ENCODE measurements around the gene HEXIM2. TPM values are rescaled to one million over a fixed set of nuclear protein-coding genes. Genes with fewer than 3 reads are reported as not detected.

HEXIM2 gene
- total RNA-seq, 2 donors from 2014 or later: 12.5 to 13.0 TPM

DNA sequence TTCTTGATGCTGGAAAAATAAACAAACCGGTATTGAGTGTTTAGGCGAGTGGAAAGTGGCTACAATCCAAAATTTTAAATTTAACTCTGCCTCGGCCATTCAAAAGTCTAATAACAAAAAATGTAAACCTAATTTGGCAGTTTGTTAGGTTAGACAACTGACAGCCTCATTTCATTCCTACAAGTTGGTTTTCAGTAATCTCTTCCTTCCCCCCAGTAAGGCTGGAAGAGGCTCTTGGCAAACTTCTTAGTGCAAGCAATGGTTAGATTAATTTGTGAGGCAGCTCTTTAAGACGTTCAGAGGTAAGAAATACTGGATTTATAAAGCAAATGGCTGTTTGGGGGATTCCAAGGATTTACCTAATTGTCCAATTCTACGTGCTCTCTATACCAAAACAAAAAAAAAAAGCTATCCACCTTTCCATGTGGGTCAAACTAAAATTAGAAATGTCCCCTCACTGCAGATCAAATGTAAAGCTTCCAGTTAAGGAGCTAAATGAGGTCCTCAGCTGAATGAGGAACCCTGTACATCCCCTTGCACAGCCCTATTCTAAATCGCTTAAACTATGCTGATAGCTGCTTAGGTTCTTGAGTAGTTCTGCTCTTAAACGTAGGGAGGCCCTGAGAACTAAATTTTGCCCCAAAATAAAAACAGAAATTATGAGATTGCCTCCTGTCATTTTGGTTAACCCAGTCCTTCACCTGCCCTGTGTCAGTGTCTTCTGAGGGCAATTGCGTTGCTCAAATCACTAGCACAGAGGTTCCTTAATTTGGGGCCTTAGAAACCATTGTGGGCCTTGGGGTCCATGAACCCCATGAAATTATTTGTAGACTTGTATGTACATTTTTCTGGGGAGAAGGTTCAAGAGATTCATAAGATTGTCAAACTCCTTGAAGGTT, 10.5 kb upstream of the HEXIM2 start:
- H3K4me3 Mint-ChIP-seq: peak overlapping the region; percentile 98 to 99
- H3K27ac Mint-ChIP-seq: peak overlapping the region; percentile 100
- H3K27me3 Mint-ChIP-seq (ENCODE audit: low read depth): no peaks in the 10 kb centered on the region
- ATAC-seq (replicated peaks in 1 of 2): no peak
- peaks cover 13 to 26% of the 10 kb centered on the region in 2 donors for H3K36me3 Mint-ChIP-seq (ENCODE audit: insufficient read depth in 2 of 2)
- peaks cover 35% of the 10 kb centered on the region for H3K4me1 Mint-ChIP-seq (ENCODE audit: low read depth)
- H3K9me3 Mint-ChIP-seq: no peaks in the 10 kb centered on the region
- no peak for DNase-seq

DNA sequence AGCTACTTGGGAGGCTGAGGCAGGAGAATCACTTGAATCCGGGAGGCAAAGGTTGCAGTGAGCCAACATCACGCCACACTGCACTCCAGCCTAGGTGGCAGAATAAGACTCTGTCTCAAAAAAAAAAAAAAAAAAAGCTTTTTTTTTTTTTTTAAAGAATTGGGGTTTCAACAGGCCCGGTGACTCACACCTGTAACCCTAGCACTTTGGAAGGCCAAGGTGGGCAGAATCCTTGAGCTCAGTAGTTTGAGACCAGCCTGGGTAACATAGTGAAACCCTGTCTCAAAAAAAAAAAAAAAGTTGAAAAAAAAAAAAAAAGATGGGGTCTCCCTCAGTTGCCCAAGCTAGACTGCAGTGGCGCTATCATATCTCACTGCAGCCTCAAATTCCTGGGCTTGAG, 6.6 kb upstream of the HEXIM2 start:
- Mint-ChIP-seq H3K9me3 (no peaks in the 10 kb centered on the region), H3K4me1 (ENCODE audit: low read depth) (peaks cover 55% of the 10 kb centered on the region), H3K27me3 (ENCODE audit: low read depth) (no peaks in the 10 kb centered on the region), H3K27ac (peak overlapping the region; percentile 77), H3K4me3 (no peak overlapping the region), H3K36me3 (ENCODE audit: insufficient read depth in 2 of 2) (peaks cover 2 to 20% of the 10 kb centered on the region in 2 donors)
- ATAC-seq (replicated peaks in 1 of 2) (peak in 1 of 2 donors; percentile 22), DNase-seq (no peak)

DNA sequence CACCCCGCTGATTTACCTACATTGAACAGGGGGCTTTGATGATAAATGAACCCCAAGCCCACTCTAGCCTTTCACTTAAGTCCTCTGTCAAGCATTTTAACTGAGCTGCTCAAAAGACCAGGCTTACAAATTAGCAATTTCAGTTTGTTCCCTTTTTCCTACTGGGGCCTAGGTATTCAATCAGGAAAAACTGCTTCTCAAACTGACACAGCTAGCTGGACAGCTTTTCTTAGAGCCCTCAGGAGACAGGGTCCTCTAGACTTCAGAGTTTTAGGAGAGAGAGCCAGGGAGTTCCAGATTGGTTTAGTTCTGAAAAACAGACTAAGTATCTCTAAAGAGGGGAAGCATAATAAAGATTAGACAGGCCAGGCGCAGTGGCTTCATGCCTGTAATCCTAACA, 6.2 kb upstream of the HEXIM2 start:
- Mint-ChIP-seq H3K4me1 (ENCODE audit: low read depth) (peaks cover 58% of the 10 kb centered on the region), H3K27ac (peak overlapping the region; percentile 77), H3K4me3 (no peak overlapping the region), H3K27me3 (ENCODE audit: low read depth) (no peaks in the 10 kb centered on the region), H3K36me3 (ENCODE audit: insufficient read depth in 2 of 2) (peaks cover 3 to 20% of the 10 kb centered on the region in 2 donors), H3K9me3 (no peaks in the 10 kb centered on the region)
- DNase-seq (no peak), ATAC-seq (replicated peaks in 1 of 2) (no peak)

DNA sequence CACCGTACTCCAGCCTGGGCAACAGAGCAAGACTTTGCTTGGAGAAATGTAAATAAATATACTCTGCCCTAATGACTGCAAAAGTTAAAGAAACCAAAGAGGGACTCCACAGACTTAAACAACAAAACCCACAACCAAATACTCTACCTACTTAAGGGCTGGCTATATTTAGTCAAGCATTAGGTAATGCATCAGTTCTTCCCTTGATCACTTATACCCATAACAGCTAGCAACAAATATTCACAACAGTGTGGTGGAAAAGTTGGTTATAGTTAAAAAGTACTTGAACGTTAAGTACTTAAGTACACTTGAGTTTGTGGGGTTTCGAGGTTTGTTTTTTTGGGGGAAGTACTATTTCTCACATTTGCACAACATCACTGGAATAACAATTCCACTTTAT, 5.4 kb upstream of the HEXIM2 start:
- Mint-ChIP-seq H3K4me1 (ENCODE audit: low read depth) (peaks cover 52% of the 10 kb centered on the region), H3K27me3 (ENCODE audit: low read depth) (no peaks in the 10 kb centered on the region), H3K4me3 (no peak overlapping the region), H3K36me3 (ENCODE audit: insufficient read depth in 2 of 2) (peaks cover 5 to 20% of the 10 kb centered on the region in 2 donors), H3K9me3 (no peaks in the 10 kb centered on the region), H3K27ac (no peak overlapping the region)
- ATAC-seq (replicated peaks in 1 of 2) (no peak), DNase-seq (no peak)

DNA sequence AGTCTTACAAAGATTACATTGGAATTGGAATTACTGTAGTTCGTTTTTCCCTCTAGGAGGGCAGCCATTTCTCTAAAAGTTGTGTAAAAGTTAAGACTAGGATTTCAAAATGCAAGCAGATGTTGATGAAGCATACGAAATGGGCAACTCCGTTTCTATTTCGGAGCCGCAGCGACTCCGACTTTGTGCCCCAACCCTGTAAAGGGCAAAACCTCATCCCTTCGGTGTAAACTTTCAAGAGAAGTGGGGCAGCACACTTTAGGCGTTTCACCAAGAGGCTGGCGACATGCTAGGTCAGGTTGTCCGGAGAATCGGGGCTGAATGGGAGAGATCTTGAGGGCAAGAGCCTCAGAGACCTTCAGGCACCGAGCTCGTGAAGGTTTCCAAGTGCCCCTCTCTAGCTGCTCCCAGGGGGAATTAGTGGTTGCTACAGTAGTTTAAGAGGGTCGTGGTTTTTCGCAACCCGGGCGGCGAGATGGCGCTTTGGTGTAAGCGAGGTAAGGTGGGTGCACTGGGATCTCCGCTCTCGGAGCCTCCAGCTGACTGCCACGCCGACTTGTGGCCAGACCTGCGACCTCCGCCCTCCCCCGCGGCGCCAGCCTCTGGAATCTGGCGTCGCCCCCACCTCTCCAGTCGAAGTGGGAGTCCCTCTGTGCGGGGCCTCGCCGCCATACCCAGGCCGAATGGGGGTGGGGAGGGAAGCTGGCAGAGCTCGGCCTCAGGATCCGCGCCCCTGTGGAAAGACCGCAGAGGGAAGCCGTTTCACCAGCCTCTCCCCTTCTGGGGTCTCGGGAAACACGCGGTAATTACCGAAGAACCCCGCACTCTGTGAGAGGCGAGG, 1.0 kb upstream of the HEXIM2 start:
- DNase-seq: peak; percentile 53 to 59
- H3K27ac Mint-ChIP-seq: peak overlapping the region; percentile 96
- peak; percentile 6 to 8 for ATAC-seq (replicated peaks in 1 of 2)
- no peaks in the 10 kb centered on the region for H3K9me3 Mint-ChIP-seq
- H3K36me3 Mint-ChIP-seq (ENCODE audit: insufficient read depth in 2 of 2): peaks cover 8 to 20% of the 10 kb centered on the region in 2 donors
- peaks cover 50% of the 10 kb centered on the region for H3K4me1 Mint-ChIP-seq (ENCODE audit: low read depth)
- no peaks in the 10 kb centered on the region for H3K27me3 Mint-ChIP-seq (ENCODE audit: low read depth)
- H3K4me3 Mint-ChIP-seq: peak overlapping the region; percentile 92 to 95

DNA sequence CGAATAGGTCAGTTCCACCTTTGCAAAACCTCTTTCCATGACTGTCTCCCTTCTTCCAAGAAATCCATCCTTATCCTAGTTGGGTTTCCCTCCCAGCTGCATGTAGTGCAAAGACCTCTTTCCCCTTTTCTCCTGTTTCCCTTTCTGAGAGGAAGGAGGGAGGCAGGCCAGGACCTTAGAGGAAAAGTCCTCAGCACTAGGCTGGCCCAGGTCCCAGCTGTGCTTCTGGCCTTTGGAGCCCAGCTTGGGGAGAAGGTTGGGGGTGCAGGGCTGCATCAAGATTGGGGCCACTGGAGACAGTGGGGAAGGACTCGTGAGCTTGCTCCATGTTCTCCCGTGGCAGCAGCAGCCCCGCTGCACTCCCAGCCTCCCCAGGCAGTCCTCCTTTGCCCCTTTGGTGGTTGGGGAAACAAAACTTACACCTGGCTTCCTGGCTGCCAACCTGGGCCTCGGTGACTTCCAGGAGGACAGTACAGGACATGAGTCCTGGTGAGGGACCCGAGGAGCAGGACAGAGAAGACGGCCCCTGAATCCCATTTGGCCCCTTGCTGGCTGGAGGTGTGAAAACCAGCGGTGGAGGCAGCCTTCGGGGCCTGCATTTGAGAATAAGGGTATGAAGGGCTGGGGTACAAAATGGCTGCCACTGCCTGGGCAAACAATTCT, 481 bp downstream of the HEXIM2 start:
- Mint-ChIP-seq H3K9me3 (no peaks in the 10 kb centered on the region), H3K36me3 (ENCODE audit: insufficient read depth in 2 of 2) (peaks cover 8 to 20% of the 10 kb centered on the region in 2 donors), H3K27me3 (ENCODE audit: low read depth) (no peaks in the 10 kb centered on the region), H3K4me3 (peak overlapping the region; percentile 92 to 95), H3K4me1 (ENCODE audit: low read depth) (peaks cover 42% of the 10 kb centered on the region), H3K27ac (peak overlapping the region; percentile 71)
- ATAC-seq (replicated peaks in 1 of 2): no peak
- no peak for DNase-seq

DNA sequence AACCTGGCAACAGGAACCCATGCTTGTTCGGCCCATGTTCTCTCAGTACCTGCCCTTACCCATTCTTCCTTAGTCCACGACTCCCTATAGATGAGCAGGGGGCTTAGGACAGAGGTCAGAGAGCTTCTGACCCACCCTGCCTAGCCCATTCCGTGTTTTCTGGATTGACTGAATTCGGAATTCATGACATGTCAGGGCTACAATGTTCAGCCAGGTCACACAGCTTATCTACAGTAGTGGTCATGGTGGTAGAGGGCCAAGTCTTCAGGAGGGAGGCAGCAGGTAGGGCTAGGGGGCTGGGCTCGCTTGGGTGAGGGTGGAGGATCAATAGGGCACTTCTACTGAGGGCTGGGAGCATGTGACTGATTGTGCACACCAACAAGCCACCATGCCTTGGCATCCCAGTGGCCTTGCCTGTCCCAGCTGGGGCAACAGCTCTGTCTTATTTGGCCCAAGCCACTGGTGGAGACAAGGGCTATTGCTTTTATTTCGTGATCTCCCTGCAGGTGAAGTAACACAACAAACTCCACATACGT, 3.1 kb downstream of the HEXIM2 start:
- H3K27me3 Mint-ChIP-seq (ENCODE audit: low read depth): no peaks in the 10 kb centered on the region
- peaks cover 6% of the 10 kb centered on the region in 2 donors for H3K36me3 Mint-ChIP-seq (ENCODE audit: insufficient read depth in 2 of 2)
- DNase-seq: no peak

DNA sequence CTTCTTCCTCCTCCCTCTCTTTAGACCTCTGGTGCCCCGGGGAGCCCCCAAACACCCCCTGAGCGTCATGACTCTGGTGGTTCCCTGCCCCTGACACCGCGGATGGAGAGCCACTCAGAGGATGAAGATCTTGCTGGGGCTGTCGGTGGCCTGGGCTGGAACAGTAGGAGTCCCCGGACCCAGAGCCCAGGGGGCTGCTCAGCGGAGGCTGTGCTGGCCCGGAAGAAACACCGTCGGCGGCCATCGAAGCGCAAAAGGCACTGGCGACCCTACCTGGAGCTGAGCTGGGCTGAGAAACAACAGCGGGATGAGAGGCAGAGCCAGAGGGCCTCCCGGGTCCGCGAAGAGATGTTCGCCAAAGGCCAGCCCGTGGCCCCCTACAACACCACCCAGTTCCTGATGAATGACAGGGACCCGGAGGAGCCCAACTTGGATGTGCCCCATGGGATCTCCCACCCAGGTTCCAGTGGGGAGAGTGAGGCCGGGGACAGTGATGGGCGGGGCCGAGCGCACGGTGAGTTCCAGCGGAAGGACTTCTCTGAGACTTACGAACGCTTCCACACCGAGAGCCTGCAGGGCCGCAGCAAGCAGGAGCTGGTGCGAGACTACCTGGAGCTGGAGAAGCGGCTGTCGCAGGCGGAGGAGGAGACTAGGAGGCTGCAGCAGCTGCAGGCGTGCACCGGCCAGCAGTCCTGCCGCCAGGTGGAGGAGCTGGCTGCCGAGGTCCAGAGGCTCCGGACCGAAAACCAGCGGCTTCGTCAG, 7.5 kb downstream of the HEXIM2 start:
- no peak for ATAC-seq (replicated peaks in 1 of 2)
- peaks cover 27% of the 10 kb centered on the region for H3K4me1 Mint-ChIP-seq (ENCODE audit: low read depth)

More for the DNA sequence above, 3.1 kb downstream of the HEXIM2 start:
- ATAC-seq (replicated peaks in 1 of 2): no peak
- Mint-ChIP-seq H3K27ac (no peak overlapping the region), H3K4me1 (ENCODE audit: low read depth) (peaks cover 18% of the 10 kb centered on the region), H3K4me3 (no peak overlapping the region), H3K9me3 (no peaks in the 10 kb centered on the region)

DNA sequence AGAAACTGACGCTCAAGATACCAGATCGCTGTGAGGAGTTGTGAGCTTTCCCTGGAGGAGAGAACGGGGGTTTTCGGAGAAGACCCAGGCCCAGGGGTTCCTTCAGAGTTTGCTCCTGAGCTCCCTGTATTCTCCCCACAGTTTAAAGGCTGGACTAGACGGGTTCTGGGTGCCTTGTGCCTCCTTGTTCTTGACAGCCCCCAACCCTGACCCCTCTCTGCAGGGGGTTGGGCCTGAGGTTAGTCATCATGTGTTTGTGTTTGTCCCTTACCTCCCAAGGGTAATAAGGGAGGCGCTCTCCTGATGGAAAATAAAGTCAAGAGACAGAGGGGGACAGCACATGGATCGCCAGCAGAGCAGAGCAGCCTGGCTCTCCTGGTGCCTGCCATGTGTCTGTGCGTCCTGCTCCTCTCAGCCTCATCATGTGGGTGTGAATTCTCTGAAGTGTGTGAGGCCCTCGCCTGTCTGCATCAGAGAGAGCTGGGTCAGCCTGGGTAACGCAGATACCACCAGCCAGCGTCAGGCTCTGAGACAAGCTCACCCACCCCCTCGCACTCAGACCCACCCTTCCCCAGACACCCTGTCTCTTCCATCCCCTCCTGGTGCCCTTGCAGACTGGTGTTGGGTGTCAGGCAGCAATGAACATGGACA, 8.7 kb downstream of the HEXIM2 start:
- no peak for ATAC-seq (replicated peaks in 1 of 2)
- H3K27ac Mint-ChIP-seq: no peak overlapping the region
- no peaks in the 10 kb centered on the region for H3K27me3 Mint-ChIP-seq (ENCODE audit: low read depth)

More for the DNA sequence above, 7.5 kb downstream of the HEXIM2 start:
- H3K27me3 Mint-ChIP-seq (ENCODE audit: low read depth): no peaks in the 10 kb centered on the region
- H3K9me3 Mint-ChIP-seq: no peaks in the 10 kb centered on the region
- H3K36me3 Mint-ChIP-seq (ENCODE audit: insufficient read depth in 2 of 2): no peaks in the 10 kb centered on the region
- no peak overlapping the region for H3K4me3 Mint-ChIP-seq
- DNase-seq: no peak
- H3K27ac Mint-ChIP-seq: no peak overlapping the region

DNA sequence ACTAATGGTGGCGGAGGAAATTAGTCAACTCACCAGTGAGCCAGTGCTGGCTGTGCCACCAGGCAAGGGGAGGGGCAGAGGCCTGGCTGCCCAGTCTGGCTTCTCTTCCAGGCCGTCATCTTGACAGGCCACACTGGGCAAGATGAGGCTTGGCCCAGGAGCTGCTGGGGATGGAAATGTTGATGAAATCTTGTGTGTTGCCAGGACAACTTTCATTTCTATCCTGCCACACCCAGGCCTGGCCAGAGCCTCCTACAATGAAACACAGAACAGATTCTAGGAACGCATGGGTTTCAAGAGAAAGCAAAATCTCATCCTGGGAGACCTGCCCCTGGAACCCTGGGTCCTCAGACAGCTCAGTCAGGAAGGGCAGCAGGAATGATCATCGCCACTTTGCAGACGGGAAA, 9.3 kb downstream of the HEXIM2 start:
- ATAC-seq (replicated peaks in 1 of 2) (no peak), DNase-seq (no peak)
- Mint-ChIP-seq H3K9me3 (no peaks in the 10 kb centered on the region), H3K4me1 (ENCODE audit: low read depth) (peaks cover 30% of the 10 kb centered on the region), H3K27me3 (ENCODE audit: low read depth) (no peaks in the 10 kb centered on the region), H3K4me3 (peak overlapping the region in 1 of 2 donors; percentile 60), H3K36me3 (ENCODE audit: insufficient read depth in 2 of 2) (no peaks in the 10 kb centered on the region), H3K27ac (no peak overlapping the region)

More for the DNA sequence above, 8.7 kb downstream of the HEXIM2 start:
- no peak for DNase-seq
- Mint-ChIP-seq H3K4me3 (no peak overlapping the region), H3K36me3 (ENCODE audit: insufficient read depth in 2 of 2) (no peaks in the 10 kb centered on the region), H3K4me1 (ENCODE audit: low read depth) (peaks cover 27% of the 10 kb centered on the region), H3K9me3 (no peaks in the 10 kb centered on the region)

DNA sequence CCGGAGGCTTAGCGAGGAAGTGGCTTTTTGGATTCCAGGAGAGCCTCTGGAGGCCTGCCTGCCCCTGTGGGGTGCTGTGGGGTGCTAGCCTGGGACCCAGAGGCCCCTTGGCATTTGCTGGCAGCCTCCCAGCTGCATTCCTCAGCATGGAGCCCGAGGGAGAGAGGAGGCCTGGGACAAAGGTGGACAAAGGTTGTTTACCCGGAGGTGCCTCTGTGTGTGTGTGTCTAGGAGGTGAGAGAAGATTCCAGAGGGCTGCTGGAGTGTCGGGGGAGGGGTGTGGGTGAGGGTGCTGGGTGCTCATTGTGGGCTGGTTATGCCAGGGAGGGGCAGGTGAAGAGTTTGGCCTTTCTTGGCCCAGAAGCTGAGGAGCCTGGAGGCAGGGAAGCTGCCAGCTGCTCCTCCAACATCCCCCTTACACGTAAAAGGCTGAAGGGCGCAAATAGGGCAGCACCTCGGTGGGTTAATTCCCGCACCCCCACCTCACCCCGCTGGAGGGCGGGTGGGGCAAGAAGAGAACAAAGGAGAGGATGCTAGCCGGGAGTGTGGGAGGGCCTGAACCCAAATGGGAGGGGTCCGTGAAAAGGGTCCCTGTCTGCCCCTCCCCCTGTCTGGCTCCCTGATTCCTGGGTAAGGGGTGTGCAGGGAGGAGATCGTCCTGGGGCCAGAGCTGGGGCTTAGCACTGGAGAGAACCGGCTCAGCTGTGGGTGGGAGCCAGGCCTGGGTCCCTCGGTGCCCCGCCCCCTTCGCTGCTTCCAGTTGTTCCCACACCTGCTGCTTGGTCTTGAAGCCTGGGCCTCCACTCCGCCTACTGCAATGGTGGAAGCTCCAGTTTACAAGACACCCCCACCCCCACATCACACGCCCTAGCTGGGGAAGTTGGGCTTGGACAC, 9.9 kb downstream of the HEXIM2 start:
- H3K27me3 Mint-ChIP-seq (ENCODE audit: low read depth): no peaks in the 10 kb centered on the region
- no peaks in the 10 kb centered on the region for H3K9me3 Mint-ChIP-seq
- DNase-seq: no peak
- H3K4me1 Mint-ChIP-seq (ENCODE audit: low read depth): peaks cover 32% of the 10 kb centered on the region
- H3K4me3 Mint-ChIP-seq: peak overlapping the region; percentile 34 to 80
- no peak for ATAC-seq (replicated peaks in 1 of 2)
- no peak overlapping the region for H3K27ac Mint-ChIP-seq
- H3K36me3 Mint-ChIP-seq (ENCODE audit: insufficient read depth in 2 of 2): no peaks in the 10 kb centered on the region
